K562 (cell line): ENCODE results near the gene USP32. TPM values are rescaled to one million over a fixed set of nuclear protein-coding genes. Genes with fewer than 3 reads are reported as not detected.

Experiments used
- CC2D1A ChIP-seq: fragments of 450-650 bp; IDR thresholded peaks from 2 replicates; pipeline ENCODE4 v1.6.1; 2017; ENCODE audit warnings: mild to moderate bottlenecking
- STAT5B ChIP-seq: fragments of 250-450 bp; sonication (Bioruptor Pico); IDR thresholded peaks from 2 replicates; pipeline ENCODE4 v1.8.0; 2021; ENCODE audit warnings: mild to moderate bottlenecking, inconsistent platforms
- TEAD1 ChIP-seq, 2 experiments: fragments of 450-650 bp in 1 of 2; sonication (generic) in 1 of 2; formaldehyde crosslinking; IDR thresholded peaks; 2 replicates each; pipeline versions ENCODE4 v1.4.0 to v1.8.0; 2020 to 2022; ENCODE audit warnings: mild to moderate bottlenecking in 2 of 2, missing genetic modification reagents in 1 of 2
- ZNF232 ChIP-seq: sonication (generic); formaldehyde crosslinking; IDR thresholded peaks from 2 replicates; pipeline ENCODE4 v1.8.0; 2022; ENCODE audit warnings: mild to moderate bottlenecking, missing genetic modification reagents
- ZNF318 ChIP-seq, 2 experiments: fragments of 450-650 bp; IDR thresholded peaks; 2 replicates each; pipeline ENCODE4 v1.6.1; 2016; ENCODE audit warnings: mild to moderate bottlenecking in 2 of 2, borderline replicate concordance in 1 of 2, low read depth in 1 of 2, moderate library complexity in 1 of 2
- ZNF639 ChIP-seq, 2 experiments: fragments of 200-800 bp in 1 of 2; sonication (Bioruptor generic) in 1 of 2; sonication (generic) in 1 of 2; formaldehyde crosslinking in 1 of 2; IDR thresholded peaks in 1 of 2; conservative IDR thresholded peaks in 1 of 2; 2 replicates each; pipeline versions ENCODE4 v1.5.0 to v1.6.1; 2016 to 2020; ENCODE audit warnings: missing compliant biosample characterization in 1 of 2, missing genetic modification characterization in 1 of 2, missing genetic modification reagents in 1 of 2
- polyA plus RNA-seq, 8 experiments: library from polyadenylated mRNA; depleted of rRNA in 4 of 8; stranded (reverse) in 5 of 8; unstranded in 3 of 8; fragments of >200 nt; fragmentation: Nextera tagmentation in 2 of 8; fragmentation: Illumina TruSeq in 1 of 8; extraction: Ambion mirVana in 2 of 8; extraction: Trizol in 1 of 8; gene quantifications; 2 replicates each; pipeline versions ENCODE4 v1.2.1 to v1.2.3, GENCODE V29; 2011 to 2014; ENCODE audit warnings: inconsistent platforms in 1 of 8, missing spikeins in 1 of 8
- total RNA-seq, 7 experiments: library from RNA; depleted of rRNA in 6 of 7; stranded (reverse); fragments of >200 nt in 6 of 7; fragmentation: Illumina TruSeq in 2 of 7; extraction: Trizol in 2 of 7; gene quantifications; 2 replicates each; pipeline versions ENCODE4 v1.2.1 to v1.2.3, GENCODE V29; 2011 to 2021; ENCODE audit warnings: low replicate concordance in 1 of 7
- TF ChIP-seq, protein P1 (sequence below): sonication (generic); formaldehyde crosslinking; IDR thresholded peaks from 2 replicates; pipeline ENCODE4 v1.8.1; 2023; ENCODE audit warnings: mild to moderate bottlenecking, missing genetic modification reagents, moderate library complexity

USP32 gene
- total and polyA plus RNA-seq, 9 of the 15 experiments (the other 6 are each of a cell fraction or from before 2014, with no cell fraction given), result 18.0 to 69.3 (median 47.1) TPM

DNA sequence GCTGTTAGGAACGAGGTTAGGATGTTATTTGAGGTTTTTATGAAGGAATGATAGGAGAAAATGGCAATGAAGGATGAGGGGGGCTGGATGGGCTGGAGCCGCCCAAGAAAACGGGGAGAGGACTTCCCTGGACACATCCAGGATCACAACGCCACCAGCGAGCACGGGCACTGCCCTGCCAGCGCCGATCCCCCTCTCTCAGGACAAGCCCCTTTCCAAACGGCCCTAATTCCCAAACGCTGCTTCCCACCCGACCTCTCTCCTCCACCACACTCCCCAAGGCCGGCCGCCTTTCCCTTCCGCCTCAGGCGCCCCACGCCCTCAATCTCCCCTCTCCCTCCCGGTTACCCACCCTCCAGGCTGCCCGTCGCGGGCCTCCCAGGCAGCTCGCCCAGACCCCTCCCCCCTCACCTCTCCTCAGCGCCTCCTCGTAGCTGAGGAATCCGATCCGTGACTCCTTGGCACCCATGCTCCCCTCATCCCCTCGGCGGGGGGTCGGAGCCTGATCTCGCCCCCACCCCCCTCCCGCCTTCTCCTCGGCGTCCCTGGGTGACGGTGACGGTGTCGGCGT, 377 bp downstream of the USP32 start (continued):
- no peak for TF ChIP-seq ZNF639 (CRISPR knock-in tag; conservative IDR thresholded peaks at IDR 0.05 in 1 of 2, IDR thresholded peaks at IDR 0.05 in 1 of 2)
- no peak for TF ChIP-seq ZNF232 (CRISPR knock-in tag)
- TF ChIP-seq STAT5B (CRISPR knock-in tag), result no peak
- TF ChIP-seq ZNF318 (IDR thresholded peaks at IDR 0.05; ENCODE audit: borderline replicate concordance in 1 of 2, low read depth in 1 of 2), result no peak
- 0 out of 4 replicates have a peak, but pooled peaks of 1 of the 2 experiments have one; percentile 11 for TF ChIP-seq TEAD1 (CRISPR knock-in tag; IDR thresholded peaks at IDR 0.05)
- TF ChIP-seq, protein P1, sequence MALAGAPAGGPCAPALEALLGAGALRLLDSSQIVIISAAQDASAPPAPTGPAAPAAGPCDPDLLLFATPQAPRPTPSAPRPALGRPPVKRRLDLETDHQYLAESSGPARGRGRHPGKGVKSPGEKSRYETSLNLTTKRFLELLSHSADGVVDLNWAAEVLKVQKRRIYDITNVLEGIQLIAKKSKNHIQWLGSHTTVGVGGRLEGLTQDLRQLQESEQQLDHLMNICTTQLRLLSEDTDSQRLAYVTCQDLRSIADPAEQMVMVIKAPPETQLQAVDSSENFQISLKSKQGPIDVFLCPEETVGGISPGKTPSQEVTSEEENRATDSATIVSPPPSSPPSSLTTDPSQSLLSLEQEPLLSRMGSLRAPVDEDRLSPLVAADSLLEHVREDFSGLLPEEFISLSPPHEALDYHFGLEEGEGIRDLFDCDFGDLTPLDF (CRISPR knock-in tag), result no peak
- TF ChIP-seq CC2D1A, result no peak
